Mesenteric fat pad (tissue), 1 donor: ENCODE measurements around the gene THOC7. TPM values are rescaled to one million over a fixed set of nuclear protein-coding genes. Genes with fewer than 3 reads are reported as not detected.

Experiments used
- DNase-seq: peaks from one replicate; pipeline ENCODE4 v3.0.0-alpha.2; 2020; ENCODE audit warnings: low spot score
- total RNA-seq: library from RNA; stranded (reverse); fragmentation: NEBNext Ultra II Directional; extraction: Animal tissue kit (Norgen Biotek cat#: 25700); gene quantifications from one replicate; pipeline ENCODE4 v1.2.1, GENCODE V29; 2021
- donor health status: DM: yes; HTN: yes; CAD: no.

Gene THOC7
- total RNA-seq, 1 donor from 2014 or later: 63.2 TPM

- DNase-seq: no peak
Observed at GRCh38 chr3:63847718-63848450, 15.7 kb downstream of the THOC7 start.

GRCh38 chr3:63845215-63845614 is 18.4 kb downstream of the THOC7 start:
- no peak for DNase-seq

DNA sequence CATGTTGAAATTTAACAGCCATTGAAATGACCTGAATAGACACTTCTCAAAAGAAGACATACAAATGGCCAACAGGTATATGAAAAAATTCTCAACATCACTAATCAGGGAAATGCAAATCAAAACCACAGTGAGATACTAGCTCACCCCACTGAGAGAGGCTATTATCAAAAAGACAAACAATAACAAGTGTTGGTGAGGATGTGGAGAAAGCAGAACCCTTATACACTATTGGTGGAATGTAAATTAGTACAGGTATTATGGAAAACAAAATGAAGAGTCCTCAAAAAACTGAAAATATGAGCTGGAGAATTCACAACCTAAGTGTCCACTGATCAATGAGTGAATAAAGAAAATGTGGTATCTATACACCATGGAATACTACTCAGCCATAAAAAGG is 21.5 kb downstream of the THOC7 start:
- no peak for DNase-seq

DNA sequence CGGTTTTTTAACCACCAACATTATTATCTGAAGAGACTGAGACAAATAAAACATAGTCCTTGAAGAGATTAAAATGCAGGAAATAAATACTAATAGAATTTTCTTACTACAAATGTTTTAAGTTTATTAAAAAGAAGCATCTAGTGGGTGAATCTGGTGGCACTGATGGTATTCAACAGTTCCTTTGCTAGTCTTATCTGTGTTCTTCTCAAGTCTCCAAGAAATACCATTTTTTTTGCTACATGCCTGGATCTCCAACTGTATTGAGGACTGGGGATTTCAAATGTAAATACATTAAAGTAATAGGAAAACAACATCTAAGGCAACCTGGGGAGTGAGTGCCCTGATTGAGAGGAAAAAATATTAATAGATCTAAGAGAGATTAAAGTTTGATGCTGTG is 21.9 kb downstream of the THOC7 start:
- no peak for DNase-seq

GRCh38 chr3:63832395-63832794 is 31.2 kb downstream of the THOC7 start:
- no peak for DNase-seq

DNA sequence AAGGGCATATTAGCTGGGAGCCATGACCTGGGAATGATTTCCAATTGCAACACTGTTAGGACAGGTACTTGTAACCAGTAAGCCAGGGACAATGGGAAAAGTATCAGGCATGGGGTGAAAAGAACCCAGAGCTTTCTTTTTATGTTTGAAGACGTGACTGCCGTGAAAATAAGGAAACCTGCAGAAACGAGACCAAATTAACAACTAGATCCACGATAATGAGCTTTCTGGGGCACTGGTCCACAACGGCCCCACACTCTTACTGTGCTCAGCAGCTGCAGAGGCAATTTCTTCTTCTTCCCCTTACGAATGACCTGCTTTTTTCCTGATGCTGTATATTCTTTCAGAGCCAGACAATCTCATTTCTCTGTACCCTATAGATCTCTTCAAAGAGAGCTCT is 33.1 kb downstream of the THOC7 start:
- no peak for DNase-seq

DNA sequence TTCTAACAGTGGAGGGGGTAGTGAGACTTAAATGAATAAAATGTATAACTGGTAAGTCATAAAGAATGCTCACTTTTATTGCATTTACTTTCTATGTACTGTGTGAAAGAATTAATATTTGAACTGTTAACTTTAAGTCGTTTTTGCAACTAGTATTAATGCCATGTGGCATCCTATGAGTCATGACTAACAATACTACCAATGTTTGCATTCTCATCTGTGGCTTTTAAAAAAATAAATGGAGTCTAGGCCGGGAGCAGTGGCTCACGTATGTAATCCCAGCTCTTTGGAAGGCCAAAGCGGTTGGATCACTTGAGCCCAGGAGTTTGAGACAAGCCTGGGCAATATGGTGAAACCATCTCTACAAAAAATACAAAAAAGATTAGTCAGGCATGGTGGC is 39.3 kb downstream of the THOC7 start:
- no peak for DNase-seq

DNA sequence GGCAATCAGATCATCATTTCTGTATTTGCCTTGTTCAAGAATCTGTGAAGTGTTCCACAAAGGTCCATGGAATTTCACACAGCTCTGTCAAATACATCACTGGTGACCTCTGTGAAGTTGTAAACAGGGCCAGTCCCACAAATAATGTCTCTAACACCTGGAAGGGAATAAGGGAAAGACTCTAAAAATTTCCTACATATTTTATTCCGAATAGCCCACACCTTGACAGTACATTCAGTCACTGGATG is 44.5 kb downstream of the THOC7 start, which contains the start of gene C3orf49:
TSS of gene C3orf49 (plus strand) at position 149 of the 248 bp plus-strand sequence. CDS start 173 bp downstream, outside the sequence.
- DNase-seq: no peak

DNA sequence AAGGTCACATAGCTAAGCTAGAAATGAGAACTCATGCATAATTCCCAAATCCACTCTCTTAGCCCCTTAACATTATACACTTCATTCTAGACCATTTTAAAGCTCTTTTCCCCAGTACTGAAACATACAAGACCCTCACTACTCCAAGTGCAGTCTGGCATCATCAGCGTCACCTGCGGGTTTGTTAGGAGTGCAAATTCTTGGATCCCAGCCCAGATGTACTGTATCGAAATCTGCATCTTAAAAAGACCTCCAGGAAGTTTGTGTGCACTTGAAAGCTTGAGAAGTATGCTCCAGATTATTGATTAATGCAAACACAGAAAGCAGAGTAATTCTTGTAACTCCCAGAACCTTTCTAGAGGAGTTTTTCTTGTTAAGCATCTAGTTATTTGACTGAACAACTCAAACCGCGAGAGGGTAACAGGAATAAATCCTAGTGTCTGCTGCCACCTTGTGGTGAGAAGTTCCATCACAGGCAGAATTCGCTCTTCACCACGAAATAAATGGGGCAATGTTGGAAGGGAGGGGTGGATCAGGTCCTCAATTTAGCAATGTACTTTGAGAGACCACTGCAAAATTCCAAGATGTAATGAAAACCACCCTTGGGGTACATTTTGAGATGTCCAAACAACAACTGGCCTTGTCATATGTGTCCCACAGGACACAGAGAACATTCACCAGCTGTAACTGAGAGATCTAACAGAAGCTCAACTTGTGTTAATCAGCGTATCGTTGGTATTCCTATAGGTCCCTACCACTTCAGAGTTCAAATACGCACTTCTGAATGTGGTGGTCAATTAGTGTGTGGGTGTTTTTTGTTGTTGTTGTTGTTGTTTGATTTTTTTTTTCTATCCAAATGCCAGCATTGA is 45.1 kb downstream of the THOC7 start:
- DNase-seq: no peak

GRCh38 chr3:63817225-63817624 is 46.4 kb downstream of the THOC7 start:
- DNase-seq: no peak

GRCh38 chr3:63814237-63814636 is 49.4 kb downstream of the THOC7 start:
- DNase-seq: no peak

- DNase-seq: no peak
Observed at GRCh38 chr3:63809607-63810006, 54.0 kb downstream of the THOC7 start.

- DNase-seq: no peak
Observed at GRCh38 chr3:63808633-63809032, 55.0 kb downstream of the THOC7 start.

- DNase-seq: no peak
Observed at GRCh38 chr3:63807961-63808565, 55.5 kb downstream of the THOC7 start.

DNA sequence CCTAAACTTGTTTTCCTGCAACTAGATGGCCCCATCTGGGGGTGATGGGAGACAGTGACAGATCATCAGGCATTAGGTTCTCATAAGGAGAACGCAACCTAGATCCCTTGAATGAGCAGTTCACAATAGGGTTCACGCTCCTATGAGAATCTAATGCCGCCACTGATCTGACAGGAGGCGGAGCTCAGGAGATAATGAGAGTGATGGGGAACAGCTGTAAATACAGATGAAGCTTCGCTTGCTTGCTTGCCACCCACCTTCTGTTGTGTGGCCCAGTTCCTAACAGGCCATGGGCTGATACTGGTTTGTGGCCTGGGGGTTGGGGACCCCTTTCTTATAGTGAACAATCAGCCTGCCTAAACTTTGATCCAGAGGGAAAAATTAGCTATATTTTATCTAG is 59.7 kb downstream of the THOC7 start:
- no peak for DNase-seq

DNA sequence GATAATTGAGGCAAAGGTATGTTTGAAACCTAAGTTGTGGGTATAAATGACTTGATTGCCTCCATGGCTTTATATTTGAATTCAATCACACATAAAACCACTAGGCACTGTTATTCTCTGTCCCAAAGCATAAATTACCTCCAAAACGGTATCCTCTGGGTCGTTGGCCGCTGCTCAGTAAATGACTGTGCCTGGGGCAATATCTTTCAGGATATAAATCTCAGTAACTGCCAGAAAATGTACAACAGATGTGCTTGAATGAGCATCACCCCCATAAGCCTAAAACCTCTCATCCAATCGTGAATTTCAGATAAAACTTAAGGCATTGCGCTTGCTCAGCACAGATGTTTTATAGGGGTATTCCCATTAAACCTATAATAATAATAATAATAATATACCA is 63.5 kb downstream of the THOC7 start:
- no peak for DNase-seq

GRCh38 chr3:63798949-63799348 is 64.7 kb downstream of the THOC7 start:
- no peak for DNase-seq

DNA sequence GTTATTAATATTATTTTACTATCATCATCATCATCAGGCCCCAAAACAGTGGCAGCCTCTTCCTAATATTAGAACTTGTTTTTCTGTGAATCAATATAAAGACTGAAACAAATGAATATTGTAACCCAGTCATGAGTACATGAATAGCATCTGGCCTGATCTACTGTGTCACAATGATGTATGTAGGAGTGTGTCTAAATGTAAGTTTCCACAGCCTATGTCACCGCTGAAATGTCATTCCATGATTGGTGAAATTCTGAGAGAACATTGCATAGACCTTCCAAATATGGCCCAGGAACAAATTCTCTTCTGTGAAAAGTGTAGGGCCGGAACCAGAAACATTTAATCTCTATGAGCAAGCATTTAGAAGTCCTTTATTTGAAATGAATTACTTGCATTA is 65.1 kb downstream of the THOC7 start:
- DNase-seq: no peak

GRCh38 chr3:63795438-63795837 is 68.2 kb downstream of the THOC7 start:
- no peak for DNase-seq

DNA sequence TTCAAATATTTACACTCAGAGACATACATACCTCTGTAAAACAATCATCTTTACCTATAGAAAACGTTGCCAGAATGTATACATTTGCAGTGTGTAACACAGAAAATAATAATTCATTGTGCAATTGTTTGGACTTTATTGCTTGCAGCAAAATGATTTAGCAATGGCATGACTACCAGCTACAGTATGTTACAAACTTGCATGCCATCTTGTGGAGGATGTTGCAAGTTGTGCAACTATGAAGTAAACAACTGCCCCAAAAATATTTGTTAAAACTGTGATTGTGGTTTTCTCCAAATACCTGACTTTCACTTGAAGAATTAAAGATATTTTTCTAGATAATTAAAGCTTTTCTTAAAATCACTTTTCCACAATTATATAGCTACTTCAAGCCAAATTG is 71.6 kb downstream of the THOC7 start:
- no peak for DNase-seq
